SK-N-SH (cell line): ENCODE measurements around the gene NRG3. TPM values are rescaled to one million over a fixed set of nuclear protein-coding genes. Genes with fewer than 3 reads are reported as not detected.

Source experiments
- CTCF ChIA-PET: fragments of 300-600, 350-600 bp; formaldehyde crosslinking; extraction: SDS; loops from one replicate; lab custom pipeline; 2021; lab: Yijun Ruan, JAX
- POLR2A ChIA-PET: fragments of 350-600 bp; sonication (Branson Sonifier 250); formaldehyde crosslinking; extraction: SDS; loops from one replicate; lab custom pipeline; 2020; ENCODE audit warnings: antibody characterized with exemption, inconsistent platforms; lab: Yijun Ruan, JAX
- DNase-seq: peaks from one replicate; pipeline ENCODE4 v3.0.0; 2012
- H2AFZ ChIP-seq: fragments of 200-600 bp; sonication (generic); 2 replicates; pipeline ENCODE4 v1.8.1; 2016; ENCODE audit warnings: antibody characterized with exemption, mild to moderate bottlenecking, low read depth
- H3F3A ChIP-seq: fragments of 200-600 bp; sonication (generic); replicated peaks from 2 replicates; pipeline ENCODE3; 2016; ENCODE audit warnings: antibody characterized with exemption, mild to moderate bottlenecking; ENCODE audit not compliant: insufficient read depth
- H3K27ac ChIP-seq, 2 experiments: fragments of 200-500 bp in 1 of 2; fragments of 200-600 bp in 1 of 2; sonication (Bioruptor generic) in 1 of 2; sonication (generic), shearing (Covaris generic) in 1 of 2; 2 replicates each; pipeline versions ENCODE4 v1.5.1 to v1.6.1; 2014 to 2016; ENCODE audit warnings: low read depth in 2 of 2, inconsistent platforms in 1 of 2, low read length in 1 of 2, mild to moderate bottlenecking in 1 of 2, mixed read lengths in 1 of 2
- H3K27me3 ChIP-seq: fragments of 200-600 bp; sonication (generic), shearing (Covaris generic); 2 replicates; pipeline ENCODE4 v1.6.1; 2016; ENCODE audit warnings: mixed run types; ENCODE audit not compliant: insufficient read depth
- H3K36me3 ChIP-seq, 2 experiments: fragments of 200-500 bp in 1 of 2; fragments of 200-600 bp in 1 of 2; sonication (Bioruptor generic) in 1 of 2; sonication (generic) in 1 of 2; replicated peaks in 1 of 2; 2 replicates each; pipeline versions ENCODE3 to v1.5.1; 2014 to 2016; ENCODE audit warnings: low read length in 1 of 2, mild to moderate bottlenecking in 1 of 2; ENCODE audit not compliant: insufficient read depth in 2 of 2, control insufficient read depth in 1 of 2
- H3K4me1 ChIP-seq, 2 experiments: fragments of 200-500 bp in 1 of 2; fragments of 200-600 bp in 1 of 2; sonication (Bioruptor generic) in 1 of 2; sonication (generic), shearing (Covaris generic) in 1 of 2; 2 replicates each; pipeline versions ENCODE4 v1.5.1 to v1.6.1; 2014 to 2016; ENCODE audit warnings: low read depth in 1 of 2, low read length in 1 of 2, mixed run types in 1 of 2; ENCODE audit not compliant: insufficient read depth in 2 of 2, control insufficient read depth in 1 of 2
- H3K4me2 ChIP-seq: fragments of 200-600 bp; sonication (generic), shearing (Covaris generic); 2 replicates; pipeline ENCODE4 v1.6.1; 2017; ENCODE audit warnings: mixed run types
- H3K4me3 ChIP-seq, 2 experiments: fragments of 200-500 bp in 1 of 2; fragments of 200-600 bp in 1 of 2; sonication (Bioruptor generic) in 1 of 2; sonication (generic), shearing (Covaris generic) in 1 of 2; 2 replicates each; pipeline versions ENCODE4 v1.5.1 to v1.8.1; 2014 to 2016; ENCODE audit warnings: low read depth in 2 of 2, inconsistent platforms in 1 of 2, low read length in 1 of 2, mild to moderate bottlenecking in 1 of 2, mixed read lengths in 1 of 2, moderate library complexity in 1 of 2
- H3K79me2 ChIP-seq: fragments of 200-600 bp; sonication (generic); 2 replicates; pipeline ENCODE4 v1.8.1; 2017; ENCODE audit warnings: mild to moderate bottlenecking; ENCODE audit not compliant: insufficient read depth
- H3K9ac ChIP-seq: fragments of 200-600 bp; sonication (generic); 2 replicates; pipeline ENCODE4 v1.6.1; 2017; ENCODE audit warnings: mixed run types
- H3K9me2 ChIP-seq: fragments of 200-600 bp; sonication (generic); 2 replicates; pipeline ENCODE4 v1.6.1; 2017; ENCODE audit warnings: mixed run types
- H3K9me3 ChIP-seq: fragments of 200-600 bp; sonication (generic); 2 replicates; pipeline ENCODE4 v1.6.1; 2017; ENCODE audit warnings: mixed run types, mild to moderate bottlenecking, moderate library complexity
- H4K20me1 ChIP-seq: fragments of 200-600 bp; sonication (generic); 2 replicates; pipeline ENCODE4 v1.6.1; 2017; ENCODE audit warnings: mild to moderate bottlenecking, mixed run types; ENCODE audit not compliant: insufficient read depth
- FOSL2 ChIP-seq: IDR thresholded peaks from 2 replicates; pipeline ENCODE4 v1.4.0; 2012; ENCODE audit warnings: low read depth, mild to moderate bottlenecking, moderate library complexity, borderline replicate concordance
- GABPA ChIP-seq: IDR thresholded peaks from 2 replicates; pipeline ENCODE4 v1.4.0; 2012; ENCODE audit warnings: low read depth, mild to moderate bottlenecking
- GATA2 ChIP-seq: sonication (generic); formaldehyde crosslinking; IDR thresholded peaks from 2 replicates; pipeline ENCODE4 v1.5.0; 2020; ENCODE audit warnings: mild to moderate bottlenecking, missing genetic modification reagents
- JUND ChIP-seq: IDR thresholded peaks from 2 replicates; pipeline ENCODE4 v1.4.0; 2012
- MXI1 ChIP-seq: IDR thresholded peaks from 2 replicates; pipeline ENCODE4 v1.6.1; 2012; ENCODE audit warnings: mild to moderate bottlenecking, low read depth, low read length, improper control_type of control experiment
- POLR2AphosphoS5 ChIP-seq: IDR thresholded peaks from 2 replicates; pipeline ENCODE4 v1.6.1; 2012; ENCODE audit warnings: low read depth, low read length
- RCOR1 ChIP-seq: fragments of 150-350 bp; IDR thresholded peaks from 2 replicates; pipeline ENCODE4 v1.6.1; 2017; ENCODE audit warnings: antibody characterized with exemption, low read length
- SMC3 ChIP-seq: IDR thresholded peaks from 2 replicates; pipeline ENCODE4 v1.6.1; 2012; ENCODE audit warnings: low read depth, low read length, improper control_type of control experiment
- TCF12 ChIP-seq: IDR thresholded peaks from 2 replicates; pipeline ENCODE4 v1.4.0; 2012
- WGBS: methylation state at CpG from one replicate; pipeline ENCODE4 v1.1.6; 2017; ENCODE audit warnings: low lambda C conversion rate; 5-methylcytosine and 5-hydroxymethylcytosine counted together
- polyA plus RNA-seq, 3 experiments: library from polyadenylated mRNA; depleted of rRNA; stranded (reverse); fragments of >200 nt; gene quantifications; 2 replicates each; pipeline ENCODE4 v1.2.3, GENCODE V29; 2012
- TF ChIP-seq, protein P1 (sequence below): fragments of 150-350 bp; IDR thresholded peaks from 2 replicates; pipeline ENCODE4 v1.6.1; 2016; ENCODE audit warnings: mild to moderate bottlenecking, low read depth, low read length
- TF ChIP-seq, protein P2 (sequence below): IDR thresholded peaks from 2 replicates; pipeline ENCODE4; 2012

Gene NRG3
- polyA plus RNA-seq, 1 of the 3 experiments (the other 2 are of a cell fraction) = 0.03 TPM

DNA sequence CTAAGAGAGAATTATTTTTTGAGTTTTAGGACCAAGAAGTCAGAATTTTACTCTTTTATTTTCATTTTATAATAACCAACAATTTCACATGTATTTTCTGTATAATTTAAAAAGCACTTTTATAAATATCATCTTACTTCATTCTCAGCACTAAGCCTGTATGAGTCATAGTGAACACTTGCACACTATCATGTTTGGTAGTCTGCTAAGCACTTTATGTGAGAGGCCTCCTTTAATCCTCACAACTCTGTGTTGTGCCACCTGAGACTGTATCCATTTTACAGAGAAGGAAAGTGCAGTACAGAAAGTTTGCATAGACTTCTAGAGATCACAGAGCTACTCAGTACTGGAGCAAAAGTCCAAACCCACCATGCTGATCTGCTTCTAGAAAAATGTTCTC is 939.6 kb downstream of the NRG3 start:
- peaks cover 3% of the 10 kb centered on the region in 2 experiments; a peak in 1 of 4 replicates for H3K4me1 ChIP-seq
- no peaks in the 10 kb centered on the region for H3K36me3 ChIP-seq
- H3K27ac ChIP-seq = peak overlapping the region in 1 of 2 experiments; percentile 10; a peak in 1 of 4 replicates
- no peaks in the 10 kb centered on the region for H3K79me2 ChIP-seq
- no peak overlapping the region for H3K4me2 ChIP-seq
- H2AFZ ChIP-seq = no peak overlapping the region
- peak; percentile 46; the same call in 1 of the 2 replicates for TF ChIP-seq FOSL2
- TF ChIP-seq MXI1 = no peak
- no peak for DNase-seq
- H3K9ac ChIP-seq = no peak overlapping the region
- H3K9me3 ChIP-seq = no peaks in the 10 kb centered on the region
- CTCF ChIA-PET = interaction anchor here (1.3 kb wide), 1 partner anchor 1057 kb away, joined by 3 read pairs; no protein-coding TSS in a partner anchor
- H3K9me2 ChIP-seq = no peaks in the 10 kb centered on the region
- peaks cover 9% of the 10 kb centered on the region for H3F3A ChIP-seq
- POLR2A ChIA-PET = no interaction called here
- no peaks in the 10 kb centered on the region for H3K27me3 ChIP-seq
- H4K20me1 ChIP-seq = no peaks in the 10 kb centered on the region
- H3K4me3 ChIP-seq = no peak overlapping the region

DNA sequence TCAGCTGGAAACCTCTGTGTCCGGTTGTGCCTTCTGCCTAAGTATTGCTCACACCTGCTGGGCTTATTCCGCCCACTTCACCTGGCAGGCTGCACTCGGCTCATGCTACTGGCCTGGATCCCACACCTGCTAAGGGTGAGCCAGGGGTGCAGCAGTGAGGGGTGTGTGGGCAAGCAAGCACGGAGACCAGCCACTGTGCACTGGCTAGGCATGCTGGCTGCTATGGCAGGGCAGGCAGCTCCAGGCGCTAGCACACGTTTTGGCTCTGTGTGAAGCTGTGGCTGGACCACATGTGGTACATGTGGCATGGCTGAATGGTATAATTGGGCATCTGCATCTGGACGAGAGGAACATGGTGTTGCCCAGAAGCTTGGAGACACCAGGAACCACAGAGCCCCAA is 940.7 kb downstream of the NRG3 start:
- H2AFZ ChIP-seq = no peak overlapping the region
- no peak overlapping the region for H3K4me2 ChIP-seq
- H3F3A ChIP-seq = peaks cover 9% of the 10 kb centered on the region
- ChIA-PET CTCF (no interaction called here), POLR2A (interaction anchor here (0.6 kb wide), 1 partner anchor 17 kb away, joined by 9 read pairs; no protein-coding TSS in a partner anchor)
- no peak for DNase-seq
- H3K9ac ChIP-seq = no peak overlapping the region
- H3K36me3 ChIP-seq = no peaks in the 10 kb centered on the region
- no peaks in the 10 kb centered on the region for H3K9me2 ChIP-seq
- peaks cover 3% of the 10 kb centered on the region in 2 experiments; a peak in 1 of 4 replicates for H3K4me1 ChIP-seq
- no peak overlapping the region for H3K27ac ChIP-seq
- H3K79me2 ChIP-seq = no peaks in the 10 kb centered on the region
- no peaks in the 10 kb centered on the region for H4K20me1 ChIP-seq
- H3K4me3 ChIP-seq = no peak overlapping the region
- no peak for TF ChIP-seq JUND
- TF ChIP-seq POLR2AphosphoS5 = no peak
- TF ChIP-seq GABPA = no peak
- TF ChIP-seq, protein P1, sequence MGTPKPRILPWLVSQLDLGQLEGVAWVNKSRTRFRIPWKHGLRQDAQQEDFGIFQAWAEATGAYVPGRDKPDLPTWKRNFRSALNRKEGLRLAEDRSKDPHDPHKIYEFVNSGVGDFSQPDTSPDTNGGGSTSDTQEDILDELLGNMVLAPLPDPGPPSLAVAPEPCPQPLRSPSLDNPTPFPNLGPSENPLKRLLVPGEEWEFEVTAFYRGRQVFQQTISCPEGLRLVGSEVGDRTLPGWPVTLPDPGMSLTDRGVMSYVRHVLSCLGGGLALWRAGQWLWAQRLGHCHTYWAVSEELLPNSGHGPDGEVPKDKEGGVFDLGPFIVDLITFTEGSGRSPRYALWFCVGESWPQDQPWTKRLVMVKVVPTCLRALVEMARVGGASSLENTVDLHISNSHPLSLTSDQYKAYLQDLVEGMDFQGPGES = no peak
- TF ChIP-seq, protein P2, sequence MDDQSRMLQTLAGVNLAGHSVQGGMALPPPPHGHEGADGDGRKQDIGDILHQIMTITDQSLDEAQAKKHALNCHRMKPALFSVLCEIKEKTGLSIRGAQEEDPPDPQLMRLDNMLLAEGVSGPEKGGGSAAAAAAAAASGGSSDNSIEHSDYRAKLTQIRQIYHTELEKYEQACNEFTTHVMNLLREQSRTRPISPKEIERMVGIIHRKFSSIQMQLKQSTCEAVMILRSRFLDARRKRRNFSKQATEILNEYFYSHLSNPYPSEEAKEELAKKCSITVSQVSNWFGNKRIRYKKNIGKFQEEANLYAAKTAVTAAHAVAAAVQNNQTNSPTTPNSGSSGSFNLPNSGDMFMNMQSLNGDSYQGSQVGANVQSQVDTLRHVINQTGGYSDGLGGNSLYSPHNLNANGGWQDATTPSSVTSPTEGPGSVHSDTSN = no peak
- no peak for TF ChIP-seq GATA2 (CRISPR knock-in tag)
- no peak for TF ChIP-seq RCOR1
- no peak for TF ChIP-seq SMC3
- no peak for TF ChIP-seq TCF12
- TF ChIP-seq, all 33 proteins: peak for 0
- Histone ChIP-seq H3K9me3 (no peaks in the 10 kb centered on the region), H3K27me3 (no peaks in the 10 kb centered on the region)
- WGBS = 70% methylated on average over 7 of the region's 7 CpGs
